Stimulated activated naive CD8-positive, alpha-beta T cell treated with anti-CD3 and anti-CD28 coated beads, Interleukin-15, Interleukin-2, amounts not matched to agents 100 ng/mL and 50 ng/mL, for 24 hours (primary cell): ENCODE data around the gene CFAP77.

ENCODE experiments used
- H3K27ac Mint-ChIP-seq: one replicate; pipeline ENCODE4 v1.8.0; 2021; ENCODE audit warnings: mild to moderate bottlenecking, mixed read lengths
- H3K27me3 Mint-ChIP-seq: one replicate; pipeline ENCODE4 v1.8.0; 2021; ENCODE audit warnings: mixed read lengths
- H3K36me3 Mint-ChIP-seq: one replicate; pipeline ENCODE4 v1.8.0; 2021; ENCODE audit warnings: low read depth, mixed read lengths
- H3K4me1 Mint-ChIP-seq: one replicate; pipeline ENCODE4 v1.8.0; 2021; ENCODE audit warnings: low read depth, mixed read lengths
- H3K4me3 Mint-ChIP-seq: one replicate; pipeline ENCODE4 v1.8.0; 2021; ENCODE audit warnings: mild to moderate bottlenecking, mixed read lengths
- H3K9me3 Mint-ChIP-seq: one replicate; pipeline ENCODE4 v1.8.0; 2021; ENCODE audit warnings: mixed read lengths

The CFAP77 gene

DNA sequence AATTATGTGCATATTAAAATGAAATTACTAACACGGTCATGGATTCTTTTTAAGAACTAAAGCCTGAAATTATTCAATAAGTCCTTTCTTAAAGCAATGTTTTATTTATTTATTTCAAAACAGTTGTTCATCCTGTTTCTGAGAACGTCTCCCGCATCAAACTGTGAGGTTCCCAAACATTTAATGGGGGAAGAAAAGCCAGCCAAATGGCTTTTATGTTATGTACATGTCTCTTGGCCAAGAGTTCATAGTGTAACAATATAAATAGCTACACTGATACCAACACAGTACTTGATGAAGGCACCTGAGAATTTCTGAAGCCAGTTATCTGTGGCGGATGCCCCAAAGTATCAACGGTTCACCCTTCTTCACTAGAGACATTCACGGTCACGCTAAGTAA, 19.0 kb upstream of the CFAP77 start:
- no peaks in the 10 kb centered on the region for H3K4me1 Mint-ChIP-seq
- no peaks in the 10 kb centered on the region for H3K27me3 Mint-ChIP-seq
- no peak overlapping the region for H3K27ac Mint-ChIP-seq
- H3K36me3 Mint-ChIP-seq = peaks cover 86% of the 10 kb centered on the region
- H3K9me3 Mint-ChIP-seq = no peaks in the 10 kb centered on the region
- H3K4me3 Mint-ChIP-seq = no peak overlapping the region

GRCh38 chr9:132391449-132391848, 18.6 kb upstream of the CFAP77 start:
- Mint-ChIP-seq H3K4me3 (no peak overlapping the region), H3K27ac (no peak overlapping the region), H3K9me3 (no peaks in the 10 kb centered on the region), H3K36me3 (peaks cover 86% of the 10 kb centered on the region), H3K4me1 (no peaks in the 10 kb centered on the region), H3K27me3 (no peaks in the 10 kb centered on the region)

DNA sequence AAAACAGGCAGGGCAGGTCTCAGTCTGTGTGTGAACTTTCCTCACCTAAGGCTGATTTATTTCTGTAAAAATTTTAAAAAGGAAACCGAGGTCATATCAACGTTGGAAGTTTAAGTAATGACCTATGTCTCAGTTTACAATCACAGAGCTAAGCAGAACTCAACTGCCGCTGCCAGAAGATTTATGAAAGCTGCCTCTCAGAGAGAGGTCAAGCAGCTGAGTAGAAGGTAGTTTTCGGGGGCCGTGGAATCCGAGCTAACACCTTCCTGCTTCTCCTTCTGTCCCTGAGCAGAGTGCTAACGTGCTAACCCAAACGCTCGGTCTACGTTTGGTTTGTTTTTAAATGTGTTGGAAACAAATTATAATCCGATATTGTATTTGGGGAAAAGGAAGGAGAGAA, 14.5 kb upstream of the CFAP77 start:
- Mint-ChIP-seq H3K4me1 (peaks cover 3% of the 10 kb centered on the region), H3K27ac (no peak overlapping the region), H3K4me3 (no peak overlapping the region), H3K36me3 (peaks cover 78% of the 10 kb centered on the region), H3K27me3 (no peaks in the 10 kb centered on the region), H3K9me3 (no peaks in the 10 kb centered on the region)

GRCh38 chr9:132401824-132402223, 8.2 kb upstream of the CFAP77 start:
- peak overlapping the region; percentile 32 for H3K27ac Mint-ChIP-seq
- no peaks in the 10 kb centered on the region for H3K27me3 Mint-ChIP-seq
- no peaks in the 10 kb centered on the region for H3K9me3 Mint-ChIP-seq
- H3K36me3 Mint-ChIP-seq = peaks cover 72% of the 10 kb centered on the region
- peaks cover 51% of the 10 kb centered on the region for H3K4me1 Mint-ChIP-seq
- no peak overlapping the region for H3K4me3 Mint-ChIP-seq

DNA sequence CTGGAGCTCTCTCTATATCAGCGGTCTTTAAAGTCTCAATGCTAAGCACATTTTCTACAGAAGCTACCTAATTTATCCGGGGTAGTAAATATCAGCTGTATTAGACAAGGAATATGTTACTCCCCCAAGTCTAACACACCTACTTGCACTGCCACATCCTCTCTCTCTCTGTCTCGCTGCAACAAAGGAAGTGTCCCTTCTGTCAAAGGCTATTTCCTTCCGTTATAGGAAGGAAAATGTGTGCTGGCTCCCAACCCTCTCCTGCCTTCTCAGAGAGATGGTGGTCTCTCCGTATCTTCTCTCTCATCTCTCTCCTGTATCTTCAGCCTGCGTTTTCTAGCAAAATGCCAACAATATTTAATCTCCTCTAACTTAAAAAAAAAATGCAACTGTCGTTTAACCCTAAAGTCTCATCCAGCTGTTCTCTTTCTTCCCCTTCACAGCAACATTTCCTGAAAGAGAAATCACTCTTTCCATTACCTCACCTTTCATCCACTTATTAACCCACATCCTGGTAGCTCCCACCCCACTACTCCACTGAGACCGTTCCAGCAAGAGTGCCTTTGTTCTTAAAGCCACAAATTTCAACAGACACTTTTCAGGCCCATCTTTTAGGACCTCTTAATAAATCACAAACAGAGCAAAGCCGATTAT, 5.7 kb upstream of the CFAP77 start:
- H3K36me3 Mint-ChIP-seq = peaks cover 54% of the 10 kb centered on the region
- no peaks in the 10 kb centered on the region for H3K9me3 Mint-ChIP-seq
- H3K27ac Mint-ChIP-seq = peak overlapping the region; percentile 93
- H3K4me1 Mint-ChIP-seq = peaks cover 58% of the 10 kb centered on the region
- peaks cover 2% of the 10 kb centered on the region for H3K27me3 Mint-ChIP-seq
- peak overlapping the region; percentile 79 for H3K4me3 Mint-ChIP-seq

GRCh38 chr9:132406554-132407122, 3.4 kb upstream of the CFAP77 start, which contains the start of gene TTF1:
Gene TTF1 (minus strand): TSS chr9:132406840. CDS start chr9:132402821, 4,019 bp downstream.
- peaks cover 65% of the 10 kb centered on the region for H3K4me1 Mint-ChIP-seq
- no peaks in the 10 kb centered on the region for H3K9me3 Mint-ChIP-seq
- H3K27me3 Mint-ChIP-seq = peaks cover 12% of the 10 kb centered on the region
- H3K4me3 Mint-ChIP-seq = peak within 1 kb of the TSS; percentile 79
- H3K36me3 Mint-ChIP-seq = peaks cover 33% of the 10 kb centered on the region
- peak within 1 kb of the TSS; percentile 93 for H3K27ac Mint-ChIP-seq

DNA sequence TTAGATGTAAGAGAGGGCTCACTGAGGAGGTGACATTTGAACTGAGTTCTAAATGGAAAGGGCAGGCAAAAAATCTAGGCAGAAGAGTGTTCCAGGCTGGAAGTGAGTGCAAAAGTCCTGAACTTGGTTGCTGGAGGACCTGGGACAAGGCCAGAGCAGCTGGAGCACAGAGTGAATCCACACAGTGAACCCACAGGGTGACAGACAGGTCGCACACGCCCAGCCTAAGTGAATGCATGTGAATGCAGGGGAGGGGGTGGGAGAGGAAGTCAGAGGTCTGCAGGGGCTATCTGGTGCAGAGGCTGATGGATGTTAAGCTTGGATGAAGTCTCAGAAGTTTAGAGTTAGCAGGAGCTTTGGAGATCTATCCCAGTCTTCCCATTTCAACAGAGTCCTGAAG, 2.8 kb upstream of the CFAP77 start:
- Mint-ChIP-seq H3K9me3 (no peaks in the 10 kb centered on the region), H3K27ac (peak overlapping the region; percentile 93), H3K36me3 (peaks cover 27% of the 10 kb centered on the region), H3K27me3 (peaks cover 16% of the 10 kb centered on the region), H3K4me3 (peak overlapping the region; percentile 79), H3K4me1 (peaks cover 65% of the 10 kb centered on the region)

DNA sequence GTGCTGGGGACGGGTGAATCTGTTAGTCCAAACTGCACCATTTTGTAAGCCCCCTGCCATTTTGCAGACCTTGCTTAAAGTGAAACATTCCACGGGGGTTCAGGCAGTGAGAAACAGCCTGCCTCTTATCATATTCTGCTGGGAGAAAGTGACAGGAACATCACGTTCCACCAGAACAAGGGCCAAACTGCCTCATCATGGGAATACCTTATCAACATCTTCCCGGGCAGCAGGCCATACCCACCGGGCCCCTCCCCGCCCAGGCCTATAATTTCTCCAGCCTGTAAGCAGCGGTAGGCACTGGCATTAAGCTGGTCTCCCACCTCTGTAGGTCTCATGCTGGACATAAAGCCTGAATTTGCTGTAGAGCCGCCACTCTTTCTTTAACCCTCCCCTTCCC, 1.5 kb upstream of the CFAP77 start:
- H3K36me3 Mint-ChIP-seq = peaks cover 16% of the 10 kb centered on the region
- H3K9me3 Mint-ChIP-seq = no peaks in the 10 kb centered on the region
- no peak overlapping the region for H3K4me3 Mint-ChIP-seq
- peaks cover 62% of the 10 kb centered on the region for H3K4me1 Mint-ChIP-seq
- H3K27ac Mint-ChIP-seq = no peak overlapping the region
- peaks cover 29% of the 10 kb centered on the region for H3K27me3 Mint-ChIP-seq

- Mint-ChIP-seq H3K27me3 (peaks cover 50% of the 10 kb centered on the region), H3K4me1 (peaks cover 41% of the 10 kb centered on the region), H3K27ac (peak overlapping the region; percentile 5), H3K36me3 (peaks cover 3% of the 10 kb centered on the region), H3K4me3 (peak overlapping the region; percentile 70), H3K9me3 (no peaks in the 10 kb centered on the region)
These were observed 631 bp downstream of the CFAP77 start for GRCh38 chr9:132410642-132411041.

GRCh38 chr9:132411091-132411508, 1.1 kb downstream of the CFAP77 start:
- peaks cover 54% of the 10 kb centered on the region for H3K27me3 Mint-ChIP-seq
- no peak overlapping the region for H3K27ac Mint-ChIP-seq
- H3K4me1 Mint-ChIP-seq = peaks cover 37% of the 10 kb centered on the region
- H3K9me3 Mint-ChIP-seq = no peaks in the 10 kb centered on the region
- H3K4me3 Mint-ChIP-seq = peak overlapping the region; percentile 70
- no peaks in the 10 kb centered on the region for H3K36me3 Mint-ChIP-seq

DNA sequence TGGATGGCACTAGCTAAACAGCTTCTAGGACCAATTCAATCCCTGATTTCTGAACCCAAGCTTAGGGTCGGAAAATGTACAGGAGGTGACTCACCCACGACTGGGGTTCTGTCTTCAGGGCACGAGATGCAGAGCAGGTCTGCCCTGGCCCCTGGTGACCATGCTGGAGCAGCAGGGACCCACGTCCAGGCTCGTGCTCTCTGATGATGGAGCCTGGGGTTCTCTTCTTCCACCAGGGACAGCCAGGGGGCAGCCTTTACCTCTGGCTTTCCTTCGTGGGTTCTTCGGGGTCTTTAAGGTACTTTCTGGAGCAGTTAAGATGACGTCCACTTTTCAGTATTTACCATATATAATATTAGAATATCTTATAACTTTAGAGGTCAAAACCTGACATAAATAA, 2.1 kb downstream of the CFAP77 start:
- no peaks in the 10 kb centered on the region for H3K9me3 Mint-ChIP-seq
- H3K4me1 Mint-ChIP-seq = peaks cover 33% of the 10 kb centered on the region
- no peak overlapping the region for H3K27ac Mint-ChIP-seq
- H3K4me3 Mint-ChIP-seq = no peak overlapping the region
- no peaks in the 10 kb centered on the region for H3K36me3 Mint-ChIP-seq
- peaks cover 57% of the 10 kb centered on the region for H3K27me3 Mint-ChIP-seq

DNA sequence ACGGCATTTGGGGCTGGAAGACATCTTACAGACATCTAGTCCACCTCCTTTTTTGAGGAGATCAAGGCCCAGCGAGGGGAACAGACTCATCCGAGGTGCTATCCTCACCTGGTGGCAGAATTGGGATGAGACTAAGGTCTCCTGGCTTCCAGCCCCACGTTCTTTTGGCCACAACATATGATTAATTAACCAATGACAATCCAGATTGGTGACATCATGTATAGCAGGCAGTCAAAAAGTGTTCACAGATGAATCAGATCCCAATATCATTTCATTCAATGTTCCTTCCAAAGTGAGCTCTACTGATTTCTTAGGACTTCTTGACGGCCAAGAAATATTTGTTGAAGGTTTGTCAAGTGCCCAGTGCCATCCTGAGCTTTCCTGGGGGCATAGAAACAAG, 3.9 kb downstream of the CFAP77 start:
- Mint-ChIP-seq H3K27ac (no peak overlapping the region), H3K27me3 (peaks cover 74% of the 10 kb centered on the region), H3K4me1 (peaks cover 28% of the 10 kb centered on the region), H3K4me3 (no peak overlapping the region), H3K9me3 (no peaks in the 10 kb centered on the region), H3K36me3 (no peaks in the 10 kb centered on the region)

DNA sequence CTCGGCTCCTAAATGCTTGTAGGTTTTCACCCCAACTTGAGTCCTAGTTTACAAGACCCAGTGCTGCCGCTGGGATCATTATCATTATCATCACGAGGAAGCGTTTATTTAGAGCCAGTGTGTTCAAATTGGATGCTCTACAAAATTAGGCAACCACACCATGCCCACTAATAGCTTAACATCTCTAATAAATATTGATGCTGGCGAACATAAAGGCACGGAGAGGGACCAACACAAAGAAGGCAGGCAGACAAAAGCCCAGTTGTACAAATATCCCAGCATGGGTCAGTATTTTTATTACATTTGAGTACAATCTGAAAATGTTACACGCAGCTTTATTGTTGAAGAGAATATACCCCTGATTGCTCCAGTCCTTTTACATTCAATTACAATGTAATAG, 4.7 kb downstream of the CFAP77 start:
- Mint-ChIP-seq H3K27ac (no peak overlapping the region), H3K4me3 (no peak overlapping the region), H3K27me3 (peaks cover 76% of the 10 kb centered on the region), H3K9me3 (no peaks in the 10 kb centered on the region), H3K36me3 (no peaks in the 10 kb centered on the region), H3K4me1 (peaks cover 25% of the 10 kb centered on the region)

DNA sequence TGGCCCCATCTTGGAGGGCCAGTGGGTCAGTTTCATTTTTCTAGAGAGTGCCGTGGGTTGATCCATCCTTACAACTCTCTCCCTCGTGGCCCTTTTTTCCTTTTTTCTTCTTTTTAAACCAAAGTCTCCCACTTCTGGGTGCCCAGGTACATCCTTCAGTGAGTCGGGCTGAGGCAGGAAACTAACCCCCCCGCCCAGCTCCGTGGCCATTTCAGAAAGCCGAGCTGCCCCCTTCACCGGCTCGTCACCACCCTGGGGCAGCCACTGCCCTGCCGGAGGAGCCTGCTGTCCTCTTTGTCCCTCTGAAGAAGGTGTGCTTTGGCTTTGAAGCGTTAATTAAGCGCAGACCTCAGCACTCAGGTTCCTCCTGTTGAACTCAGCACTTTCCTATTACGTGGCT, 5.2 kb downstream of the CFAP77 start:
- Mint-ChIP-seq H3K36me3 (no peaks in the 10 kb centered on the region), H3K27ac (no peak overlapping the region), H3K4me3 (no peak overlapping the region), H3K4me1 (peaks cover 23% of the 10 kb centered on the region), H3K27me3 (peaks cover 79% of the 10 kb centered on the region), H3K9me3 (no peaks in the 10 kb centered on the region)

DNA sequence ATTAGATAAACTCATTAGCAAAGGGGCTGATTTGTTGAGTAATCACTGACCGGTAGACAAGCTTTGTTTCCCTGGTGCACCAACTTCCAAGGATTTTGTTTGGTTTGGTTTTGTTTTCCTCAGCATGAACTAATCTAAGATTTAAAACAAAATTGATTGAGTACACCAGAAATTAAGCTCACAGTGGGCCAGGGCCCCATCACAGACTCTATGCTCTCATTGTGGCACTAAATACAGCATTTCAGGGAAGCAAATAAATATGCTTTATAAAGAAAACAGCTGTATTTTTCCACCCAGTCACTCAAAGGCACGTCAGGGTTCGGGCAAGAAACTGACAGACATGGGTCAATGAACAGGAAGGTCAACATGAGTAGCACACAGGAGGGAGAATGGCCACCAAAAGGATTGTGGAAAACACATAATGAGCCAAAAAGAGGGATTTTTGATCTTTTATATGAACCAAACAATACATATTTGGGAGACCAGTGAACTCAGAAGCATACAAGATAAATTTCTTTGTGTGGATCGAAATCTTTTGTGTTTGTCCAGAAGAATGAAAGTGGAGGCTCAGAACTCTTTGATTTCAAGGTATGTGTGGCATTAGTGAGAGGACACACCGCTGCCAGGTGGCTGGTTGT, 8.8 kb downstream of the CFAP77 start:
- no peaks in the 10 kb centered on the region for H3K36me3 Mint-ChIP-seq
- H3K4me3 Mint-ChIP-seq = no peak overlapping the region
- H3K9me3 Mint-ChIP-seq = no peaks in the 10 kb centered on the region
- no peaks in the 10 kb centered on the region for H3K4me1 Mint-ChIP-seq
- H3K27ac Mint-ChIP-seq = no peak overlapping the region
- peaks cover 71% of the 10 kb centered on the region for H3K27me3 Mint-ChIP-seq
